ENCODE results near the gene MGAT5B.

DNA sequence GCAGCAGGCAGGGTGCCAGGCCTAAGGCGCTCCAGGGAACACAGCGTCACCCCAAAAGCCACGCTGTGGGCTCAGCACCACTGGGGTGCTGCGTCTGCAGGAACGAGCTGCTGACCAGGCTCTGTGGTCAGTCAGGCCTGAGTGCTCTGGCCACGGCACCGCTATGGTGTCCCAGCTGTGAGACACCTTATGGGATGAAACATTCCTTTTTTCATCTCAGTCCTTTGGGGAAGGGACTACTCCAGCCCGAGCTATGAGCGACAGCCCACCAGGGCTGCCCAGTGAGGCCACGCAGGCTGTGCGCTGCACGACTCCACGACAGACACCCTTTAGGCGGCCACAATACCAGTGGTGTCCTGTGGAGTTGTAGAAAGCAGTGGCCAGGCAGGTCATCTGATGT is 11.1 kb downstream of the MGAT5B start:
- TF ChIP-seq, protein P1, sequence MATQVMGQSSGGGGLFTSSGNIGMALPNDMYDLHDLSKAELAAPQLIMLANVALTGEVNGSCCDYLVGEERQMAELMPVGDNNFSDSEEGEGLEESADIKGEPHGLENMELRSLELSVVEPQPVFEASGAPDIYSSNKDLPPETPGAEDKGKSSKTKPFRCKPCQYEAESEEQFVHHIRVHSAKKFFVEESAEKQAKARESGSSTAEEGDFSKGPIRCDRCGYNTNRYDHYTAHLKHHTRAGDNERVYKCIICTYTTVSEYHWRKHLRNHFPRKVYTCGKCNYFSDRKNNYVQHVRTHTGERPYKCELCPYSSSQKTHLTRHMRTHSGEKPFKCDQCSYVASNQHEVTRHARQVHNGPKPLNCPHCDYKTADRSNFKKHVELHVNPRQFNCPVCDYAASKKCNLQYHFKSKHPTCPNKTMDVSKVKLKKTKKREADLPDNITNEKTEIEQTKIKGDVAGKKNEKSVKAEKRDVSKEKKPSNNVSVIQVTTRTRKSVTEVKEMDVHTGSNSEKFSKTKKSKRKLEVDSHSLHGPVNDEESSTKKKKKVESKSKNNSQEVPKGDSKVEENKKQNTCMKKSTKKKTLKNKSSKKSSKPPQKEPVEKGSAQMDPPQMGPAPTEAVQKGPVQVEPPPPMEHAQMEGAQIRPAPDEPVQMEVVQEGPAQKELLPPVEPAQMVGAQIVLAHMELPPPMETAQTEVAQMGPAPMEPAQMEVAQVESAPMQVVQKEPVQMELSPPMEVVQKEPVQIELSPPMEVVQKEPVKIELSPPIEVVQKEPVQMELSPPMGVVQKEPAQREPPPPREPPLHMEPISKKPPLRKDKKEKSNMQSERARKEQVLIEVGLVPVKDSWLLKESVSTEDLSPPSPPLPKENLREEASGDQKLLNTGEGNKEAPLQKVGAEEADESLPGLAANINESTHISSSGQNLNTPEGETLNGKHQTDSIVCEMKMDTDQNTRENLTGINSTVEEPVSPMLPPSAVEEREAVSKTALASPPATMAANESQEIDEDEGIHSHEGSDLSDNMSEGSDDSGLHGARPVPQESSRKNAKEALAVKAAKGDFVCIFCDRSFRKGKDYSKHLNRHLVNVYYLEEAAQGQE (IDR thresholded peaks at IDR 0.05; ENCODE audit: low read depth) = no peak
- TF ChIP-seq, protein P2, sequence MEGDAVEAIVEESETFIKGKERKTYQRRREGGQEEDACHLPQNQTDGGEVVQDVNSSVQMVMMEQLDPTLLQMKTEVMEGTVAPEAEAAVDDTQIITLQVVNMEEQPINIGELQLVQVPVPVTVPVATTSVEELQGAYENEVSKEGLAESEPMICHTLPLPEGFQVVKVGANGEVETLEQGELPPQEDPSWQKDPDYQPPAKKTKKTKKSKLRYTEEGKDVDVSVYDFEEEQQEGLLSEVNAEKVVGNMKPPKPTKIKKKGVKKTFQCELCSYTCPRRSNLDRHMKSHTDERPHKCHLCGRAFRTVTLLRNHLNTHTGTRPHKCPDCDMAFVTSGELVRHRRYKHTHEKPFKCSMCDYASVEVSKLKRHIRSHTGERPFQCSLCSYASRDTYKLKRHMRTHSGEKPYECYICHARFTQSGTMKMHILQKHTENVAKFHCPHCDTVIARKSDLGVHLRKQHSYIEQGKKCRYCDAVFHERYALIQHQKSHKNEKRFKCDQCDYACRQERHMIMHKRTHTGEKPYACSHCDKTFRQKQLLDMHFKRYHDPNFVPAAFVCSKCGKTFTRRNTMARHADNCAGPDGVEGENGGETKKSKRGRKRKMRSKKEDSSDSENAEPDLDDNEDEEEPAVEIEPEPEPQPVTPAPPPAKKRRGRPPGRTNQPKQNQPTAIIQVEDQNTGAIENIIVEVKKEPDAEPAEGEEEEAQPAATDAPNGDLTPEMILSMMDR (IDR thresholded peaks at IDR 0.05 in 2 of 3, conservative IDR thresholded peaks at IDR 0.05 in 1 of 3; ENCODE audit: borderline replicate concordance in 1 of 3, insufficient read depth in 1 of 3, low read depth in 2 of 3, low read length in 2 of 3) = no peak
- TF ChIP-seq ZNF274 (IDR thresholded peaks at IDR 0.05; ENCODE audit: low read depth, low read length) (no peak), POLR2A (IDR thresholded peaks at IDR 0.05; ENCODE audit: borderline replicate concordance, extremely low read depth, insufficient read depth, insufficient read length) (no peak)
